Vagina (tissue), 2 donors: ENCODE measurements around the gene DMRTB1. TPM values are rescaled to one million over a fixed set of nuclear protein-coding genes. Genes with fewer than 3 reads are reported as not detected.

Experiments used
- DNase-seq, 2 donors: peaks; one replicate each; pipeline ENCODE4 v3.0.0-alpha.2; 2017; ENCODE audit errors: extremely low spot score in 2 of 2
- H3K27ac ChIP-seq: fragments of 200-600 bp; sonication (generic); one replicate; pipeline ENCODE4 v1.5.1; 2019
- H3K27me3 ChIP-seq: fragments of 200-600 bp; sonication (generic); one replicate; pipeline ENCODE4 v1.5.1; 2019
- H3K36me3 ChIP-seq, 2 donors: fragments of 200-600 bp; sonication (generic); one replicate each; pipeline ENCODE4 v1.5.1; 2017 to 2019
- H3K4me1 ChIP-seq: fragments of 200-600 bp; sonication (generic); one replicate; pipeline ENCODE4 v1.5.1; 2019
- H3K4me3 ChIP-seq, 2 donors: fragments of 200-600 bp; sonication (generic); 1 replicate in 1 of 2; 2 replicates in 1 of 2; pipeline ENCODE4 v1.5.1; 2016 to 2019
- H3K9me3 ChIP-seq: fragments of 200-600 bp; sonication (generic); one replicate; pipeline ENCODE4 v1.5.1; 2019
- CTCF ChIP-seq, 3 experiments: fragments of 450-650 bp in 2 of 3; fragments of 200-600 bp in 1 of 3; sonication (generic) in 1 of 3; IDR thresholded peaks; one replicate each; pipeline ENCODE4 v1.5.1; 2017 to 2019; ENCODE audit warnings: antibody characterized with exemption in 3 of 3, mild to moderate bottlenecking in 2 of 3, moderate library complexity in 2 of 3
- POLR2A ChIP-seq, 2 donors: fragments of 450-650 bp; IDR thresholded peaks; one replicate each; pipeline ENCODE4 v1.6.1; 2017; ENCODE audit warnings: antibody characterized with exemption in 2 of 2, mild to moderate bottlenecking in 2 of 2, moderate library complexity in 2 of 2
- POLR2AphosphoS5 ChIP-seq, 2 donors: sonication (generic); formaldehyde crosslinking; IDR thresholded peaks; one replicate each; pipeline ENCODE4 v1.9.0; 2017; ENCODE audit warnings: antibody characterized with exemption in 2 of 2, mild to moderate bottlenecking in 2 of 2, low read depth in 1 of 2; ENCODE audit not compliant: insufficient read depth in 1 of 2
- intact Hi-C: fragments of 100-400 bp; cut with DNase I; formaldehyde crosslinking; loops from one replicate; pipeline ENCODE4 v1.15.1; 2023
- total RNA-seq: library from RNA; depleted of rRNA; stranded (reverse); fragments of >200 nt; gene quantifications from one replicate; pipeline ENCODE4 v1.2.3, GENCODE V29; 2016

The DMRTB1 gene
- total RNA-seq = not detected

DNA sequence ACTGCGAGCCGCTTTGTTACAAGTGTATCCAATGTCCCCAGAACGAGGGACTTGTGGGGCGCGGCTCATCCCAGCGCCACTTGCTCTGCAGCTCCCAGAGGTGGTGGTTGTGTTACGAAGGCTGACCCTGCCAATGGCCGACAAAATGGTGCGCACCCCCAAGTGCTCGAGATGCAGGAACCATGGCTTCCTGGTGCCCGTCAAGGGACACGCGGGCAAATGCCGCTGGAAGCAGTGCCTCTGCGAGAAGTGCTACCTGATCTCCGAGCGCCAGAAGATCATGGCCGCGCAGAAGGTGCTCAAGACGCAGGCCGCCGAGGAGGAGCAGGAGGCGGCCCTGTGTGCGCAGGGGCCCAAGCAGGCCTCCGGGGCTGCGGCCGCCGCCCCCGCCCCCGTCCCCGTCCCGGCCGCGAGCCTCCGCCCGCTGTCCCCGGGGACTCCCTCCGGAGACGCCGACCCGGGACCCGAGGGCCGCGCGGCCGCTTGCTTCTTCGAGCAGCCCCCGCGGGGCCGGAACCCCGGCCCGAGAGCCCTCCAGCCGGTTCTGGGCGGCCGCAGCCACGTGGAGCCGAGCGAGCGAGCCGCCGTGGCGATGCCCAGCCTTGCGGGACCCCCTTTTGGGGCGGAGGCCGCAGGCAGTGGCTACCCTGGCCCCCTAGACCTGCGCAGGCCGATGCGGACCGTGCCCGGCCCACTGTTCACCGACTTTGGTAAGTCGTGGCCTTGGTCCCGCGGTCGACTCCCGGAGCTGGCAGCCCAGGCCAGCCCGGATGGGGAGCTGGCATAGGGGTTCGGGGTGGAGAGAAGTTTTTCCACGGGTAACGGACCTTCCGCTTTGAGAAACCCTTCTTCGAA, at the start of gene DMRTB1:
DMRTB1 (plus strand) TSS at position 79 of the 855 bp plus-strand sequence; CDS start at position 134, 55 bp downstream.
- TF ChIP-seq CTCF (IDR thresholded peaks at IDR 0.05) (no peak), POLR2A (IDR thresholded peaks at IDR 0.05) (no peak), POLR2AphosphoS5 (IDR thresholded peaks at IDR 0.05; ENCODE audit: insufficient read depth in 1 of 2, low read depth in 1 of 2) (no peak)
- intact Hi-C loops = no loop called here

GRCh38 chr1:53409695-53410094, 49.5 kb upstream of the DMRTB1 start:
- TF ChIP-seq CTCF (IDR thresholded peaks at IDR 0.05) = no peak
- TF ChIP-seq POLR2A (IDR thresholded peaks at IDR 0.05) = no peak
- TF ChIP-seq POLR2AphosphoS5 (IDR thresholded peaks at IDR 0.05; ENCODE audit: insufficient read depth in 1 of 2, low read depth in 1 of 2) = no peak
- DNase-seq = peak in 1 of 2 donors; percentile 71

More for the DNA sequence above, at the start of gene DMRTB1:
- no peak for DNase-seq
- H3K27me3 ChIP-seq = no peaks in the 10 kb centered on the region
- H3K4me1 ChIP-seq = no peaks in the 10 kb centered on the region
- H3K9me3 ChIP-seq = no peaks in the 10 kb centered on the region
- H3K27ac ChIP-seq = no peak within 1 kb of the TSS
- no peak within 1 kb of the TSS for H3K4me3 ChIP-seq
- H3K36me3 ChIP-seq = no peaks in the 10 kb centered on the region

DNA sequence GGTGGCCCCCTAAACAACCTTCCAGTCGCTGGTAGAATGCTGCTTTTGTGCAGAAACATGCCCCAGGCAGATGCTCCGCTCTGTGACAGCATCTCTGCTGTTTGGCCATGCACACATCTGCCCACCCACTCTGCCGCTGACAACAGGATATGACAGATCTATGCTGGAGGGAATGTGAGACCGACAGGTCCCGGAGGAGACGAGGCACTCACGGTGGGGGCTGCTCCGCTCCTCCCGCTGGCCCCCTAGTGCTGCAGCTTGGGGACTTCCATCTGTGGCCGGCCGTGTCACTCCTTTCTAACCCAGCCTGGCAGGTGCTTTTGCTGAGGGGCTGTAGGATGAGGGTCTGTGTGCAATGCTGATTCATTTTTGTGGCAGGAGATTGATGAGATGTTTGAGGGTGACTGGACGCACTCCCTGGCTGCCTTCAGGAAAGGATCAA, 49.1 kb upstream of the DMRTB1 start:
- no peak overlapping the region for H3K27ac ChIP-seq
- TF ChIP-seq CTCF (IDR thresholded peaks at IDR 0.05) (no peak), POLR2AphosphoS5 (IDR thresholded peaks at IDR 0.05; ENCODE audit: insufficient read depth in 1 of 2, low read depth in 1 of 2) (no peak), POLR2A (IDR thresholded peaks at IDR 0.05) (no peak)
- no peaks in the 10 kb centered on the region for H3K27me3 ChIP-seq
- no peaks in the 10 kb centered on the region for H3K9me3 ChIP-seq
- intact Hi-C loops = no loop called here
- no peaks in the 10 kb centered on the region for H3K36me3 ChIP-seq
- H3K4me1 ChIP-seq = no peaks in the 10 kb centered on the region
- DNase-seq = no peak
- H3K4me3 ChIP-seq = no peak overlapping the region

More at GRCh38 chr1:53409695-53410094, 49.5 kb upstream of the DMRTB1 start:
- intact Hi-C loops = no loop called here
- Histone ChIP-seq H3K36me3 (no peaks in the 10 kb centered on the region), H3K27me3 (no peaks in the 10 kb centered on the region), H3K9me3 (no peaks in the 10 kb centered on the region), H3K27ac (no peak overlapping the region), H3K4me3 (no peak overlapping the region), H3K4me1 (no peaks in the 10 kb centered on the region)

GRCh38 chr1:53410701-53411100, 48.5 kb upstream of the DMRTB1 start:
- no peaks in the 10 kb centered on the region for H3K36me3 ChIP-seq
- no peaks in the 10 kb centered on the region for H3K9me3 ChIP-seq
- H3K4me1 ChIP-seq = no peaks in the 10 kb centered on the region
- no peak for DNase-seq
- intact Hi-C loops = no loop called here
- no peak overlapping the region for H3K4me3 ChIP-seq
- H3K27me3 ChIP-seq = no peaks in the 10 kb centered on the region
- no peak overlapping the region for H3K27ac ChIP-seq
- TF ChIP-seq POLR2A (IDR thresholded peaks at IDR 0.05) (no peak), CTCF (IDR thresholded peaks at IDR 0.05) (no peak), POLR2AphosphoS5 (IDR thresholded peaks at IDR 0.05; ENCODE audit: insufficient read depth in 1 of 2, low read depth in 1 of 2) (no peak)
